GM18498 (cell line): Measurements from ENCODE around the gene DLK1.

ENCODE experiments used
- ATAC-seq: cut with Tn5 transposase; IDR thresholded peaks from one replicate; pipeline ENCODE4 v1.9.1; 2021; ENCODE audit warnings: mild to moderate bottlenecking, moderate library complexity; ENCODE audit not compliant: unreplicated experiment

DLK1 gene

GRCh38 chr14:100775351-100775830 is 48.7 kb downstream of the DLK1 start:
- no peak for ATAC-seq

DNA sequence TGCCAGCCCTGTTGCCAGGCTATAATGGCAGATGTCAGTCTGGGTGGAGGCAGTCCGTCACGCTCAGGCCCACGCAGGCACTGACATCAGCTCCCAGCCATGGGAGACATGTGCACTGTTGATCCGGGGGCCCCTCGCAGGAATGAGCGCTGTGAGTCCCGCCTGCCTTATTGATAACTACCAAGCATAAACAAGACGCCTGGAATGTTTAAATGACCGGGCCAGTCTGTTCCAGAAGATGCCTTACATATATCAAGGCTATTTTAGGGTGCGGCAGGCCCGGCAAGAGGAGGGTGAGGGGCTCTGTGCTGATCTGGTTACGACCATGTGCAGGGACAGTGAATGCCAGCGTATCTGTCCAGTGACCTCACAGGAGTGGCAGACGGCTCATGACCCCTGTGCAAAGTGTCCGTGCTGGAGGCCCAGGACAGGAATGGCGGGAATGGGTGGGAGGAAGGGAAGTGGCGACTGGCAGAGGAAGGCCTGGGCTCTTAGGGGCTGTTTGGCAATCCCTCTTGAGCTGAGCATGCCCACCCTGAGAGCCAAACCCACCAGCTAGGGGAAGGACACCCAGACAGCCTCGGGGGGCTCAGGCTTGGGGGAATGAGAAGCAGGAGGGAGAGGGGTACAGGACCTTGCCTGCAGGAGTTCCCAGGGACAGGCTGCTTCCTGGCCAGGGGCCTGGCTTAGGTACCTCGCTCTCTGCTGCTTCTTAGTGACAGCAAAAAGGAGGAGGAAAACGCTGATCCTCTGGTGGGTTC is 49.3 kb downstream of the DLK1 start:
- no peak for ATAC-seq

DNA sequence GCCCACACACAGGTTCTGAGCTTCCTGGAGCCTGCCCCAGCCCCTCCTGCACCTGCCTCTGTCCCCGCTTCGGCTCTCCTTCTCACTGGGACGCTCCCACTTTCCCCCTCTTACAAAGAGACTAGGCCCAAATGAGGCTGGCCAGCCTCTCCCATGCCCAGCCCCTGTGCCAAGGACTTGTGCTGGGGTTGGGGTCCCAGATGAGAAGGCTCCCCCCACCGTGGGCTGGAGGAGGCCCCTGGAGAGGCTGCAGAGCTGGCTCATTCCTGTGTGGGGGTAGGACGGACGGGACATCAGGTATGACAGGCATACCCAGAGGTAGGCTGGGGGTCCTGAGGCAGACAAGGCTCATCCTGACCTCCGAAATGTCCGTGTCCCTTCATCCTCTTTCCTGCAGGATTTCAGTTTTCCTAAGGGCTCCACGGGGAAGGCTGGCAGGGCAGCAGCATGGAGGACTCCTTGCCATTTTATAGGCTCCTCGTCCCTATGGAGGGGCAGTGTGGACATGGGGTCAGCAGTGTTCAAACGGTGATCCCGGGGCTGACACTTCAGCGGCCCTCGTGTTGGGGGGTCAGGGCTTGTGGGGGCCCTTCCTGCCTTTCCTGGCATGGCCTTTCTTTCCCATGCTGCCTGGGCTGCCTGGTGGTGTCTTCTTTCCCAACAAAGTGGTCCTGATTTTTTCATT is 50.1 kb downstream of the DLK1 start:
- ATAC-seq = no peak

DNA sequence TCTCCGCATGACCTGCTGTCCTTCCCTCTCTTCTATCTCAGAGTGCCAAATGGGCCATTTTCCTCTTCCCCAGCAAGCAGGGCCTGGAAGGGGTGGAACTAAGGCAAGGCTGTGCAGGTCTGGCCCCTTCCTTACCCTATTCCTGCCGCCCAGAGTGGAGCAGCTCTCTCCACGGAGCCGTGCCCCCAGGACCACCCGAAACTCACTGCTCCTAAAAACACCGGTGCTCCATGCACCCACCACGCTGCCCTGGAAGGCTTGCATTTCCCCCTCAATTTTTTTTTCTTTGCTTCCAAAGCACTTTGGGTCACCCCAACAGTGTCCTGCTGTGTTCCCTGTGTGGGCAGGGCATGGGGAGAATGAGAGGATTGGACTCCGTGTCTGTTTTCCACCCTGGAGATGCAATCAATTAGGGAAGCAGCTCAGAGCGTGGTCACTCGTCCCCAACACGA is 50.7 kb downstream of the DLK1 start:
- ATAC-seq = no peak

GRCh38 chr14:100777818-100778525 is 51.3 kb downstream of the DLK1 start:
- ATAC-seq = no peak

DNA sequence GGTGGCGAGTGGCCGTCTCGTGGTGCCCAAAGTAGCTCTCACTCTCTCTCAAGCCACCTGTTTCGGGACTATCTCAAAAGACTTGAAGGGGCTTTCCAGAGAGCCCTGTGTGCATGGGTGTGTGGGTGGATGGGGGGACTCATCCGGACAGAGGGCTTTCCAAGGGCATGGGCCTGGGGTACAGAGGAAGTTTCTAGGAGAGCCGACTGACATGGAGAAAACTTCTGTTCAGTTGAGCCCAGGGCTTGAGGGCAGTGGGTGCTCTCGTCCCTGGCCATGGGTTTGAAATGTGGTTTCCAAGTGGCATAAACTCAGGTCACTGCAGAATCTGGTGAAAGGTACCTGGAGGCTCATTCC is 51.8 kb downstream of the DLK1 start:
- no peak for ATAC-seq

DNA sequence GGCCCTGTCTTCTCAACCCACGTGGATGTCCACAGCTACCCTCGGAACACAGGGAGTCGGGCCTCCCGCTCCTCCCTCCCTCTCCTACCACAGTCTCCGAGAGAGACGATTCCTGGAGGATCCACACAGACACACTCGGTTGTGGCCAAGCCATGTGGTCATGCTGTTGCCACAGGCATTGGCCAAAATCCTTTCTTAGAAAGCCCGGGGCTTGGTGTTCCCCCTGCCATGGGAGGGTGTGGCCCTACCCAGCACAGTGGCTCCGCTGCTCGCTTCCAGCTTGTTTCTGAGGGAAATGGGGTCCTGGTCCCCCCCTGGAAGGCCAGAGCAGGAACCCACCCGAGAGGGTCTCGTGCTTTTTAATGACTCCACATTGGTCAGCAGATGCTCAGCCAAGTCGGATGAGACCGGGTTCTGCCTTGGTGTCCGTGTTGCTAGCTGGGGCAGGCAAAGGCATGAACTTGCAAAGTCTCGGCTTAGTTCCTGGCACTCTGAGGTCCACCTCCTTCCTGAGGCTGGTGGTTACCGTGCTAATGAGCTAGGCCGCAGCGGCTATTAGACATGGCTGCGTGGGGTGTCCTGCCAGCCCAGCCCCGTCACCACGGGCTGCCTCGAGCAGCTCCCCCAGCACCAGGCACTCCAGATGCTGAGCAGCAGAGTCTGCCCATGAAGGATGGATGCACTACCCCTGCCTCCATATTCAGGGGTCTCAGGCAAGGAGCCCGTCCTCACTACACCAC is 52.4 kb downstream of the DLK1 start:
- no peak for ATAC-seq

DNA sequence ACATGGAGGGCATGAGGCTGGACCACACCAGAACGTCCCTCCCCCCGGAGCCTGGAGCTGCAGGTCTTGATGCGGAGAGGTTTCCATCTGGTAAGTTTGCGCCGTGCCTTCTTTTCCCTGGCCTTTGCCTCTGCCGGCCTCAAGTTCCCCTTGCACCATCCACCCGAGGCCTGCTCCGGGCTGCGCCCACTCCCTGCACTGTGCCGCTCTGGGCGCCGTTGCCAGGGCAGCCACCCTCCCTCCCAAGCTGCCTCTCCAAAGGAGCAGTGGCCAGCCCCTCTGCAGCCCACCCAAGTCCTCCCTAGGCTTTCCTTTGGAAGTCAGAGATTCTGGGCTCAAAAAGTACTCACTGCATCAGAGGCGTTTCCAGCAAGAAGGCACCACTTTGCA is 53.0 kb downstream of the DLK1 start:
- ATAC-seq = no peak

DNA sequence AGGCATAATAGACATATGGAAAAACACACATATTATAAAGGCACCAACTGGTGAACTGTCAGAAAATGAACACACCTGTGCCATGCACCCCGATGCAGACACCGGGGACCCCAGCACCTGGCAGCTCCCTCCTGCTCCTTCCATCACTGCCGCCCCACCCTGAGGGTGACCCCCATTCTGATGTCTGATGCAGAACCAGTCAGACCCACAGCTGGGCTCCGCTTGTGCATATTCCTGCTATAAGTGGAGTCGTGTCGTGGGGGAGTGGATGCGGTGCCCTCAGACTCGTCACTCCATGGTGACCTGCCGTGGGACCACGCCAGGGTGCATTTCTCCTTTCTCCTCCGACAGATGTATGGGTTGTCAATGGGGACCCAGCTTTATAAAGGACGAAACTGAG is 53.6 kb downstream of the DLK1 start:
- ATAC-seq = no peak

DNA sequence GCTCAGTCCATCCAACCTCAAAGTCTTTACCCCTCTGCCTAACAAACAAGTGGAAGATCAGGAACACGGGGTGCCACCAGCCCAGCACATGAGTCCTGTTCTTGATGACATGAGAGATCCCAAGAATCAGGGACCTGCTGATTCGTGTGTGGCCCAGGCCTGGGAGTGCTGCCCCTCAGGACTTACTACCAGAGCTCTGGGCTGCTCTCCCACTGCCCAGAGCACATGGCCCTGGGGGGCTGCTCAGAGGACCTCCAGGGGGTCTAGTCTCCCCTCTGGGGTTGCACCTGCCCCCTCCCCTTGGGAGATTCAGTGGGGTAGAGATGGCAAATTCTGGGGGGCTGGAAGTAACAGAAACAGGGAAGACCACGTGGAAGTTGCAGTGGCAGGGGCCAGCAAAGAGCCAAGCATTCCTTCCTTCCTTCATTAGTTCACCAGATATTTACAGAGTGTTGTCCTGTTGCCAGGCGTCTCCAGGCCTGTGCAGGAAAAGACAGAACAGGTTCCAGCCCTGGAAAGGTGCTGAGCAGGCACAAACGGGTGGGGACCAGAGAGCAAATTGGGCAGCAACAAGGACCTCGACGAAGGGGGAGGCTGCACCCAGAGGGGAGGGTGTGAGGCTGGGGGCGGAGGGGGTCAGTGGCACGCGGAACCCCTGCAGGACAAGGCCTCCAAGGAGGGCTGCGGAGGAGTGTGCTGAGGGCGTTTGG is 54.1 kb downstream of the DLK1 start:
- ATAC-seq = no peak

- no peak for ATAC-seq
Observed at GRCh38 chr14:100781952-100782351, 55.3 kb downstream of the DLK1 start.

- ATAC-seq = no peak
Observed at GRCh38 chr14:100782516-100783320, 56.0 kb downstream of the DLK1 start.

GRCh38 chr14:100783630-100784370 is 57.1 kb downstream of the DLK1 start:
- ATAC-seq = no peak

DNA sequence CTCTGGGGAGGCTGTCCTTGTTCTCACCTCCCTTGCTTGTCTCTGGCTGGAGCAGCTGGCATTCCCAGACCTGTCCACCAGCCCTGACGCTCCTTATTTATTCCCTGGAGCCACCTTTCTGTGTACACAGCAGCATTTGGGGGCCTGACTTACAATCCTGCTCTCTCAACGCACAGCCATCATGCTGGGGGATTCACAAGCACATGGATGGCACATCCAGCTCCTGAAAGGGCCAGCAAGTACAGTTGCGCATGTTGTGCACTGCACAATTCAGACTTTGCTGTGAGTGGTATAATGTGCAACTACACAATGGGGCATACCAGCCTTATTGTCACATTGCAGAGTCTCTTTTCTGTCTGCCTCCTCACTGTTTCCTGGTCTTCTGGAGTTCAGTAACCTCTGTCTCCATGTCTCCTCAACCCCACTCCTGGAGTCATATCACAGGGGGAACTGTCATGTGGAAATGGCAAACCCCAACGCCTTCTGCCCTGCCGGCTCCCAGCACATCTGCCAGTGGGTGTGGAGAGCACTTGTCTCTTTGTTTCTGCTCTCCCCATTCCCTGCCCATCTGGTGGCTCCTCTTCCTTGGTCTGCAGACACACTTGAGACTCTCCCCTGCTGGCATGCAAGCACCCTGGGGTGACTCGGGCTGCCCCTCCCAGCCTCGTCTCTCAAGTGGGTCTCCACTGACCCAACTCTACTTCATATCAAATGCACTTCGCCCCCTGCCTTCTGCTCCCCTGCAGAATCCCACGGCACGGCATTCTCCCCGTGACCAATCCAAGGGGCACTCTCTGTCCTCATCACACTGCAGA is 58.0 kb downstream of the DLK1 start:
- no peak for ATAC-seq

DNA sequence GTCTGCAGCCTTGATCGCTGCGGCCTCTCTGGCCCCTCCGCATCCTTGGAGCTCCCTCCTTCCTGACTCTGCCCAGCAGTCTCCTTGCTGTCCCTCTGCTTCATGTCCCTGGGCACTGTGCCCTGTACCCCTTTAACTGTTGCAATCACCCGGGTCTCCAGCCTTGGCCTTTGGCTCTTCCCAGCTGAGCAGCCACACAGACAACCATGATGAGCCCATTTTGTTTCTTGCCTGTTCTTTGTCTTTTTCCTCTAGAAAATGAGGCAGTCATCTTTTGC is 58.6 kb downstream of the DLK1 start:
- ATAC-seq = no peak

DNA sequence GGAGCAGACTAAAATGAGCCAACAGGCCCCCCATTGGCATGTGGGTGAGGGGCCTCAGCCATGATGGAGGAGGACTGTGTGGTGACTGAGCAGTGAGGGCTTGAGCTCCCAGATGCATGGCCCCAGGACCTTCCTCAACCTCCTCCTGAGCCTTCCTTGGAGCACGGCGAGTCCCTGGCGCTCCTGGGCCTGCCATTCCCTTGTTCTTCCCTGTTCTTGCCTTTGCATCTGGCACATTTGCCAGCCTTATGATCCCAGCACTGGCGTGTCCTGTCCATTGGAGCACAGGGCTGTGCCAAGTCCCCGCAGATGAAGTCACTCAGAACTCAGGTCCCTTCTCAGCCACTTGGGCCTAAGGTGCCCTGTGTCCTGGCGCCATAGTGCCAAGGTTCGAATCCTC is 58.9 kb downstream of the DLK1 start:
- ATAC-seq = no peak

GRCh38 chr14:100786131-100786530 is 59.4 kb downstream of the DLK1 start:
- no peak for ATAC-seq

DNA sequence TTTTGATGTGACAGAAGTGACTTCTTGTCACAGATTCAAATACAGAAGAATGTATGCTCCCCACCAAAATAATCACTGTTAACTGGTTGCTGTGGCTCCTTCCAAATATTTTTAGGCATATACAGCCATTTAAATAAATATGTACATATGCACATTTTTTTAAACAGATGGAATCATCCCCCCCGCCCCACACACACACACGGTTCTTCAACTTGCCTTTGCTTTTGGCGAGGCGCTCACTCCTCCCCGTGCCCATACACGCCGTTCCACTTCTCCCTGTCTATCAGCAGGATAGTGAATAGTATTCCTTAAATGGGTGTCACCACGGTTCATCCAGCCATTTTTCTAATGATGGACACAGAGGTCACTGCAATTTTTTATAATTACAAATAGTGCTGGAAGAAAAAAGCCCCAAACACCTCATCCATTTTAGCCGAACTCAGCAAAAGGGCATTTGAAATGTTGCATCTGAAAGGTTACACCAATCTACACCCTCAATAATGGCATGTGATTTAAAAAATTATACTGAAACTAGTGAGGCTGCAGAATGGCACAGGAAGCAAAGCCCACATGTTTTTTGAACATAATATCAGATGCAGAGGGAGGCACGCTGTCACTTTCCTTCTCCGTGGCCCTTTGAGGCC is 60.0 kb downstream of the DLK1 start:
- ATAC-seq = no peak
